ENCODE measurements around the gene CPEB1.

CPEB1 gene

GRCh38 chr15:82551646-82552247, 95.4 kb downstream of the CPEB1 start:
- TF ChIP-seq CTCF (conservative IDR thresholded peaks at IDR 0.05; ENCODE audit: low read depth, low read length) = no peak

GRCh38 chr15:82549199-82549665, 97.9 kb downstream of the CPEB1 start:
- Histone ChIP-seq H3K27me3 (ENCODE audit: insufficient read depth, low read depth) (no peaks in the 10 kb centered on the region), H3K9ac (no peak overlapping the region), H2AFZ (ENCODE audit: low read depth) (no peak overlapping the region), H3K4me3 (IDR thresholded peaks at IDR 0.05; ENCODE audit: insufficient read depth, low read depth, low read length) (no peak overlapping the region), H3K27ac (no peak overlapping the region), H4K20me1 (ENCODE audit: insufficient read depth) (no peaks in the 10 kb centered on the region), H3K4me2 (no peak overlapping the region), H3K4me1 (ENCODE audit: low read depth, poor library complexity, severe bottlenecking) (no peaks in the 10 kb centered on the region), H3K79me2 (ENCODE audit: insufficient read depth, low read depth) (no peaks in the 10 kb centered on the region), H3K36me3 (ENCODE audit: insufficient read depth) (no peaks in the 10 kb centered on the region)
- no peak for TF ChIP-seq CTCF (conservative IDR thresholded peaks at IDR 0.05; ENCODE audit: low read depth, low read length)

More at GRCh38 chr15:82551646-82552247, 95.4 kb downstream of the CPEB1 start:
- H3K79me2 ChIP-seq (ENCODE audit: insufficient read depth, low read depth) = no peaks in the 10 kb centered on the region
- H3K36me3 ChIP-seq (ENCODE audit: insufficient read depth) = no peaks in the 10 kb centered on the region
- H2AFZ ChIP-seq (ENCODE audit: low read depth) = no peak overlapping the region
- H3K4me3 ChIP-seq (IDR thresholded peaks at IDR 0.05; ENCODE audit: insufficient read depth, low read depth, low read length) = no peak overlapping the region
- H3K4me2 ChIP-seq = no peak overlapping the region
- H3K4me1 ChIP-seq (ENCODE audit: low read depth, poor library complexity, severe bottlenecking) = no peaks in the 10 kb centered on the region
- H4K20me1 ChIP-seq (ENCODE audit: insufficient read depth) = no peaks in the 10 kb centered on the region
- no peaks in the 10 kb centered on the region for H3K27me3 ChIP-seq (ENCODE audit: insufficient read depth, low read depth)
- H3K27ac ChIP-seq = no peak overlapping the region
- no peak overlapping the region for H3K9ac ChIP-seq

GRCh38 chr15:82548700-82549099, 98.5 kb downstream of the CPEB1 start:
- Histone ChIP-seq H3K27me3 (ENCODE audit: insufficient read depth, low read depth) (no peaks in the 10 kb centered on the region), H3K27ac (no peak overlapping the region), H3K79me2 (ENCODE audit: insufficient read depth, low read depth) (no peaks in the 10 kb centered on the region), H3K36me3 (ENCODE audit: insufficient read depth) (no peaks in the 10 kb centered on the region), H3K4me3 (IDR thresholded peaks at IDR 0.05; ENCODE audit: insufficient read depth, low read depth, low read length) (no peak overlapping the region), H4K20me1 (ENCODE audit: insufficient read depth) (no peaks in the 10 kb centered on the region), H3K9ac (no peak overlapping the region), H2AFZ (ENCODE audit: low read depth) (no peak overlapping the region), H3K4me1 (ENCODE audit: low read depth, poor library complexity, severe bottlenecking) (peaks cover 1% of the 10 kb centered on the region), H3K4me2 (no peak overlapping the region)
- TF ChIP-seq CTCF (conservative IDR thresholded peaks at IDR 0.05; ENCODE audit: low read depth, low read length) = no peak

- H3K9ac ChIP-seq = no peak overlapping the region
- no peaks in the 10 kb centered on the region for H4K20me1 ChIP-seq (ENCODE audit: insufficient read depth)
- H2AFZ ChIP-seq (ENCODE audit: low read depth) = no peak overlapping the region
- H3K27ac ChIP-seq = no peak overlapping the region
- no peaks in the 10 kb centered on the region for H3K79me2 ChIP-seq (ENCODE audit: insufficient read depth, low read depth)
- no peak for TF ChIP-seq CTCF (conservative IDR thresholded peaks at IDR 0.05; ENCODE audit: low read depth, low read length)
- no peak overlapping the region for H3K4me3 ChIP-seq (IDR thresholded peaks at IDR 0.05; ENCODE audit: insufficient read depth, low read depth, low read length)
- no peak overlapping the region for H3K4me2 ChIP-seq
- H3K27me3 ChIP-seq (ENCODE audit: insufficient read depth, low read depth) = no peaks in the 10 kb centered on the region
- no peaks in the 10 kb centered on the region for H3K36me3 ChIP-seq (ENCODE audit: insufficient read depth)
- H3K4me1 ChIP-seq (ENCODE audit: low read depth, poor library complexity, severe bottlenecking) = peaks cover 16% of the 10 kb centered on the region
Observed at GRCh38 chr15:82545478-82545877, 101.7 kb downstream of the CPEB1 start.
